Measurements from ENCODE around the gene ROMO1. TPM values are rescaled to one million over a fixed set of nuclear protein-coding genes. Genes with fewer than 3 reads are reported as not detected.

Gene ROMO1
- total RNA-seq, 4 donors from 2014 or later: 215 to 328 (median 269) TPM

DNA sequence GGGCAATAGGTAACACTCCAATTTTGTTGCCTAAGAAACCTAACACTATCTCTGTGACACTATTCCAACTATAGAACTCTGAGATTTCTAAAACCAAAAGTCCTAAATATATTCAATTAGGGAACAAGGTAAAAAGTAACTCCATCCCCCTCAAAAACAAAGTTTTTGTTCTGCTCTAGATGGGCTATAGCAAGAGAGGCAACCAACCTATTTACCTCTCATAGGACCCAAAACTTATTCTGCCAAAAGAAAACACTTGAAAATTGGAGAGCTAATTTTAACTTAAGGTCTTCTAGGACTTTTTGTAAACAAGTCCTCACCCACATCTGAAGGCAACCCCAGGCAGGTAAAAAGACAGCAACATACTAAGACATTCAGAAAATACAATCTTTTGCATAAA, 35.2 kb downstream of the ROMO1 start:
- TF ChIP-seq, protein P1, sequence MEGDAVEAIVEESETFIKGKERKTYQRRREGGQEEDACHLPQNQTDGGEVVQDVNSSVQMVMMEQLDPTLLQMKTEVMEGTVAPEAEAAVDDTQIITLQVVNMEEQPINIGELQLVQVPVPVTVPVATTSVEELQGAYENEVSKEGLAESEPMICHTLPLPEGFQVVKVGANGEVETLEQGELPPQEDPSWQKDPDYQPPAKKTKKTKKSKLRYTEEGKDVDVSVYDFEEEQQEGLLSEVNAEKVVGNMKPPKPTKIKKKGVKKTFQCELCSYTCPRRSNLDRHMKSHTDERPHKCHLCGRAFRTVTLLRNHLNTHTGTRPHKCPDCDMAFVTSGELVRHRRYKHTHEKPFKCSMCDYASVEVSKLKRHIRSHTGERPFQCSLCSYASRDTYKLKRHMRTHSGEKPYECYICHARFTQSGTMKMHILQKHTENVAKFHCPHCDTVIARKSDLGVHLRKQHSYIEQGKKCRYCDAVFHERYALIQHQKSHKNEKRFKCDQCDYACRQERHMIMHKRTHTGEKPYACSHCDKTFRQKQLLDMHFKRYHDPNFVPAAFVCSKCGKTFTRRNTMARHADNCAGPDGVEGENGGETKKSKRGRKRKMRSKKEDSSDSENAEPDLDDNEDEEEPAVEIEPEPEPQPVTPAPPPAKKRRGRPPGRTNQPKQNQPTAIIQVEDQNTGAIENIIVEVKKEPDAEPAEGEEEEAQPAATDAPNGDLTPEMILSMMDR (IDR thresholded peaks at IDR 0.05; ENCODE audit: low read depth): no peak

- TF ChIP-seq, protein P1 (IDR thresholded peaks at IDR 0.05; ENCODE audit: low read depth): no peak
Measured at GRCh38 chr20:35734777-35735649, 35.8 kb downstream of the ROMO1 start.

DNA sequence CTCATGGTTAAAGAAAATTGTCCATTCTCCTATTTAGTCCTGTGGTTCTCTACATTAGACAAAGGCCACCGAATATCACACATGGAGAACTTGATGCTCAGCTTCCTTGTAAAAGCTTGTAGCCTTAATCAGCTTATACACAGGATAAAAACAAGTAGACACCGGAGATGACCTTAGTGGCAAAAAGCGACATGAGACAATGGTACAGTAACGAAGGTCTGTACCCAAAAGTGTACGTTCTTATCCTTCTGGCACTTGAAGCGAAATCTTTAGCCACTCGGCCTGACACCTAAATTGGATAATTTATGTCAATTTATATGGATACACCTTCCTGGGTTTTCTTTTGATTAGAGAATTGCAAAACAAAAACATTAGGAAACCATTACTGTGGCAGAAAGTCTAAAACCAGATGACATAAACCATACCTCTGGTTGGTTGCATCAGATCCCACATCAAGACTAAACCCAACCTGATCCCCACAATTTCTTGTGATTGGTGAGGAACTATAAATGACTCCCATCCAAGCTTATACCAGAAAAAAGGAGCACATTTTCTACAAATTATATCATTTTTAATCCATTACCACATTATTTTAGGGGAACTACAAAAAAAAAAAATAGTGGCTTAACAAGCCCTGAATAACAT, 36.7 kb downstream of the ROMO1 start:
- TF ChIP-seq, protein P1 (IDR thresholded peaks at IDR 0.05; ENCODE audit: low read depth): no peak

GRCh38 chr20:35737865-35738333, 38.7 kb downstream of the ROMO1 start:
- TF ChIP-seq, protein P1 (IDR thresholded peaks at IDR 0.05; ENCODE audit: low read depth): no peak

DNA sequence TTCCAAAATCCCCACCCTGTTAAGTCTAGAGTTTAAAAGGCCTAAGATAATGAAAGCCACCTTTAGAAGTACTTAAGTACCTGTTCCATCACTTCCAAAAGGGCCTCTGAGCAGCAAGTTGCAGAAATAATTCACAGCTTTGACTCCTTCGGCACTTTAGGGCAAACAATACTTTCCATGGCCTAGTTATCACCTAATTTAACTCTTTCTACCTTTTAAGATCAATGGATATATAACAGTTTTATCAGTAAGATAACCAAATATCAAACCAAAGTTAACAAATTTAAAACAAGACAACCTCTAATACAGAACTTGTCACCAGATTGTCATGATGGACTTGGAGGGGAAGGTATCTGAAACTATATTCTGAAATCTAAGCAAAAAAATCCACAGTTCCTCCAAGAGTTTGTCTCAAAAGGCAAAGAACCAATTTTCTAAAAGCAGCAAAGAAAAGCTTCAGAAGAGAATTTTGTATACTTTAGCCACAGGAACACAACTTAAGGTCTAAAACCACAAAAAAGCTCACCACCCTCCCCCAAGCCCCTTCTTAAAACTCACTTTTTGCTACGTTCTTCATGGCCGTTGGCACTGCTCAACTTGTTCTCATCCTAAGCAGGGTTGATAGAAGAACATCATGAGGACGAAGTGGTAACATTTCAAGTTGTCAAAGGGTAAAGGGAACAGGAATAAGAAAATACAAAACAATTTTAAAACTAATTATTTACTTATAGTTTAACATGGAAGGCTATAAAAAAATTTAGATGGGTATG, 39.4 kb downstream of the ROMO1 start:
- TF ChIP-seq, protein P1 (IDR thresholded peaks at IDR 0.05; ENCODE audit: low read depth): no peak

DNA sequence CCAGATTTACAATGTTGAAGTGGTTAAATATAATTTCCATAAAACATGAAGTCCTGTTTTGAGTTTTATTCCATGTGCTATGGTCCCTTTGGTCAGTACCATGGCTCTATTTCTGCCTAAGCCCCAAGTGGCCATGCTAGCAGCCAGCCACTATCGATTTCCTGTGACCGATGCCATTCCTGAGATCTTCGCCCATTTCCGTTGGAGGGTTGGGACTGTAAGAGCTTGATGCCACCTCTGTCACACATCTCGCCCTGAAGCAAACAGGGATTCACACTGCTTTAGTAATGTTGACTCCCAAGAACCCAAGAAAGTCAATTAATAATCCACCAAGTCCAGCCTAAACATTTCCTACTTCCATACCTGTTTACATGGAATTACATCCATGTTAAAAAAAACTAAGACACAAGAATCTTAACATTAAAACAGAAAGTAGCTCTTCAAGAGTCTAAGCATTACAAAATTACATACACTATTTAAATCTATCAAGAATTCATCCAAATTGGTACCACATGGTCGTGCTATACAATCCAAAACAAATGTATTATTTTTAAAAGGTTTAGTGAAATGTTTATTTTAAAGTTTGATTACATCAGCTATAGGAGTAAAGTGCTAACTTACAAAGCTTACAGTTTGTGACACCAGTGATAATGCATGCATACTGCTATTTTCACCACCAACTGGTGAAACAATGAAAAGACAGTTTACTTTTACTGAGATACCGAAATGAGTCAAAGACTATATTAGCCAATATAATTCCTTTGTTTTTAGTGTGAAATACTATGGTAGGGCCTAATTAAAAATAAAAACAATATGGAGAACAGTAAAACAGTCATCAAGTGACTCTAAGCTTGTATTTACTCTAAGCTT, 40.3 kb downstream of the ROMO1 start:
- TF ChIP-seq, protein P1 (IDR thresholded peaks at IDR 0.05; ENCODE audit: low read depth): no peak

All from subcutaneous adipose tissue (tissue), 4 donors.